Activated CD4-positive, alpha-beta T cell treated with anti-CD3 and anti-CD28 coated beads, Interleukin-2, amount 10 ng/mL, durations not matched to agents 24 days and 14 days (primary cell): ENCODE measurements around the gene SIM2. TPM values are rescaled to one million over a fixed set of nuclear protein-coding genes. Genes with fewer than 3 reads are reported as not detected.

ENCODE experiments used
- DNase-seq: peaks from one replicate; pipeline ENCODE4 v3.0.0; 2022
- H3K27ac Mint-ChIP-seq: one replicate; pipeline ENCODE4 v1.8.0; 2022; ENCODE audit warnings: mild to moderate bottlenecking, mixed read lengths
- H3K27me3 Mint-ChIP-seq: one replicate; pipeline ENCODE4 v1.8.0; 2022; ENCODE audit warnings: mixed read lengths
- H3K36me3 Mint-ChIP-seq: one replicate; pipeline ENCODE4 v1.8.0; 2022; ENCODE audit warnings: low read depth, mild to moderate bottlenecking, mixed read lengths
- H3K4me1 Mint-ChIP-seq: one replicate; pipeline ENCODE4 v1.8.0; 2021; ENCODE audit warnings: mixed read lengths
- H3K4me3 Mint-ChIP-seq: one replicate; pipeline ENCODE4 v1.8.0; 2022; ENCODE audit warnings: mild to moderate bottlenecking, moderate library complexity, mixed read lengths
- H3K9me3 Mint-ChIP-seq: one replicate; pipeline ENCODE4 v1.8.0; 2021; ENCODE audit warnings: mixed read lengths
- intact Hi-C: fragments of 100-400 bp; cut with micrococcal nuclease; formaldehyde crosslinking; loops from one replicate; pipeline ENCODE4 v1.15.1; 2023
- total RNA-seq: library from RNA; stranded (reverse); gene quantifications from 2 replicates; pipeline ENCODE4 v1.2.3, GENCODE V29; 2022

The SIM2 gene
- total RNA-seq, 1 donor from 2014 or later: 0.21 TPM

DNA sequence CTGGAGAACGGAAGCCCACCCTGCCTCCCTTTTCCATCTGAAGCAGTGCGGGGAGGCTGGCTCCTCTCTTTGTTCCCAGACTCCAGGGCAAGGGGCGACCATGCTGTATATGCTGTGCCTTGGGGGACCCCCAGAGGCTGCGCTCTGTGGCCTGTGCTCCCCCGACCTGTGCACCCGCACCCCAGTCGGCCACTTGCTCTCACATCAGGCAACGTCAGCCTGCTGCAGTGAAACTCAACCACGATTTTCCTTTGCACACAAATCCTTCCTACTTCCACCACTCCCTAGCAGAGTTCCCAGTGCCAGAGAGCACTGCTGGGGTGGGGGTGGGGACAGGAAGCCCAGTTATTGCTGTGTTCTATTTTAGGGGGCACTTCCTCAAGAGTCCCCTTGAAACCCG lies 52.5 kb downstream of the SIM2 start:
- no peaks in the 10 kb centered on the region for H3K36me3 Mint-ChIP-seq
- intact Hi-C loops: no loop called here
- no peaks in the 10 kb centered on the region for H3K9me3 Mint-ChIP-seq
- H3K4me1 Mint-ChIP-seq: no peaks in the 10 kb centered on the region
- peaks cover 33% of the 10 kb centered on the region for H3K27me3 Mint-ChIP-seq
- H3K4me3 Mint-ChIP-seq: no peak overlapping the region
- DNase-seq: no peak
- no peak overlapping the region for H3K27ac Mint-ChIP-seq

DNA sequence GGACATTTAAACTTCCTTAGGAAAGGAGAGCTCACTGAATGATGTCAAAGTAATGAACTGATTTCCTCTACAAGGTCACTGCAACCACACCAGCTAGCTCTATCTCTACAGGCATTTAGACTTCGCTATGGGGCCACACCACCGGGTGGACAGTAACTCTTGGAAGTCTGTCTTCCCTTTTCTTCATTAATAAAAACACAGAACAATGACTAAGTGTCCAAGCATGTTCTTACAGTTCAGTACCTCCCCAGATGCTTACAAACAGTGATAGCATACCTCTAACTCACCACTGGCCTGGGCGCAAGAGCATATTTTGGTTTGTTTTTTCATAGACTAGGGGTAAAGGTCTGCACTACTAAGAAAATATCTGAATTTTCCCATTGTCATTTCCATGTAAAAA lies 54.6 kb downstream of the SIM2 start:
- H3K4me3 Mint-ChIP-seq: no peak overlapping the region
- no peaks in the 10 kb centered on the region for H3K4me1 Mint-ChIP-seq
- intact Hi-C loops: no loop called here
- no peak for DNase-seq
- H3K27me3 Mint-ChIP-seq: peaks cover 20% of the 10 kb centered on the region
- H3K9me3 Mint-ChIP-seq: no peaks in the 10 kb centered on the region
- no peak overlapping the region for H3K27ac Mint-ChIP-seq
- H3K36me3 Mint-ChIP-seq: no peaks in the 10 kb centered on the region

DNA sequence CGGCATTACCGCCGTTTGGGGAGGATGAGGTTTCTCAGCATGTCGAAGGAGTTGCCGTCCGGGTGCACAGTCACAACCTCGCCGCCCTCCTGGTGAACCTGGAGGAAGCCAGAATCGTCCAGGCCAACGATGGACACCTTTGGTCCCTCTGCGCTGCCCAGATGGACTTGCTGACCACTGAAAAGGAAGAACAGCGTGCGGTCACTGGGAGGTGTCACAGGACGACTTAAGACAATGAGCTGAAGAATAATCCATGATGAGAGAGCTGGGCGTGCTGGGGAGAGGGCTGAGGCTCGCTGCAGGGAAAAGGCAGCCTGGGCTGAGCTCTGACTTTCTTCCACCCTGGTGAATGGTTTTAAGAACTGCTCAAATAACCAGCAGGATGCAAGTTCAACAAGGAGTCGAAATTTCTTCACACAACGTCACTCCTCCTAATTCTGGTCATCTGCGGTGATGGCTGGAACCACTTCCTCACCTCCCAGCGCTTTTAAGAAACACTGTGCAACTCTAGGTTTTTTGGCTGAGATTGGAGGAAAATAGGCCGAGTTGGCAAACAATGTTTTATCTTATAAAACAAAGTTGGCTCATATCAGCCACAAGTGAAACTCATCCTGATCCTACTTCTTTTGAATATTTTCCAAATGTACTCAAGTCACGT lies 55.5 kb downstream of the SIM2 start:
- Mint-ChIP-seq H3K27me3 (peaks cover 12% of the 10 kb centered on the region), H3K9me3 (no peaks in the 10 kb centered on the region), H3K4me1 (no peaks in the 10 kb centered on the region), H3K36me3 (no peaks in the 10 kb centered on the region), H3K4me3 (no peak overlapping the region), H3K27ac (no peak overlapping the region)
- intact Hi-C loops: no loop called here
- no peak for DNase-seq

DNA sequence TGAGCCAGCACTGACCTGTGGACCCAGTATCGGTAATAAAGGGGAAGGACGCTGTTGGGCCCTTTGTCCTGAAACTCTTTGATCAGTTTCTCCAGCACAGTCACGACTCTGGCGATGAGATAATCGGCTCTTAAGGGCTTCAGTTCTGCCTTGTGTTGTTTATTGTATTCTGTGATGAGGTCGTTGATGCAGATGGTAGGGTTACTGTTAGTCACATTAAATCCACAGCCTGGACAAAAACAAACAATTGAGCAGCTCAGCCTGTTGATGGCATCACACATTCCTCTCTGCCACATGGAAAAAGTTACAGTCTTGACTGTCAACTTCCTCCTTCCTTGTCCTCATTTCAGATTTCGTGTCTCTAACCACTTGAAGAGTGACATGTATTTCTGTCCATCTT lies 57.6 kb downstream of the SIM2 start:
- Mint-ChIP-seq H3K27ac (no peak overlapping the region), H3K9me3 (no peaks in the 10 kb centered on the region), H3K36me3 (no peaks in the 10 kb centered on the region), H3K4me3 (no peak overlapping the region), H3K4me1 (no peaks in the 10 kb centered on the region), H3K27me3 (no peaks in the 10 kb centered on the region)
- DNase-seq: no peak
- intact Hi-C loops: no loop called here

DNA sequence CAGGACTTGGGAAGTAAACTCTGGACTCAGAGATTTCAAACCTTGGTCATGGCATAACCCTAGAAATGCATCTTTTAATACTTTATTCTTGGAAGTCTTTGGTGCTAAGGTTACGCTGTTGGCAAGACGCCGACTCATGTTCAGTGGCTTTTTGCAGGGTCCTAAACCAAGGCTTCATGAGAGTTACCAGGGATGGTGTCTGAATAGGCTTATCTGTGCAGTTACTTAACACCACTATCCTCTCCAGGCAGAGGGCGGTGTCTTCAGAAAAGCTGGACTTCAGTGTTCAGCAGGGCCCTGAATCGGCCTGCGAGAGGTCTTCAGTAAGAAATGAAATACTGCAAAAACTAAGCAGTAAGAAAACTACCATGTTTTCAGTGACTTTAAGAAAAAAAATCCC lies 58.3 kb downstream of the SIM2 start:
- Mint-ChIP-seq H3K36me3 (no peaks in the 10 kb centered on the region), H3K9me3 (no peaks in the 10 kb centered on the region), H3K4me3 (no peak overlapping the region), H3K27ac (no peak overlapping the region), H3K27me3 (no peaks in the 10 kb centered on the region), H3K4me1 (no peaks in the 10 kb centered on the region)
- intact Hi-C loops: no loop called here
- no peak for DNase-seq

DNA sequence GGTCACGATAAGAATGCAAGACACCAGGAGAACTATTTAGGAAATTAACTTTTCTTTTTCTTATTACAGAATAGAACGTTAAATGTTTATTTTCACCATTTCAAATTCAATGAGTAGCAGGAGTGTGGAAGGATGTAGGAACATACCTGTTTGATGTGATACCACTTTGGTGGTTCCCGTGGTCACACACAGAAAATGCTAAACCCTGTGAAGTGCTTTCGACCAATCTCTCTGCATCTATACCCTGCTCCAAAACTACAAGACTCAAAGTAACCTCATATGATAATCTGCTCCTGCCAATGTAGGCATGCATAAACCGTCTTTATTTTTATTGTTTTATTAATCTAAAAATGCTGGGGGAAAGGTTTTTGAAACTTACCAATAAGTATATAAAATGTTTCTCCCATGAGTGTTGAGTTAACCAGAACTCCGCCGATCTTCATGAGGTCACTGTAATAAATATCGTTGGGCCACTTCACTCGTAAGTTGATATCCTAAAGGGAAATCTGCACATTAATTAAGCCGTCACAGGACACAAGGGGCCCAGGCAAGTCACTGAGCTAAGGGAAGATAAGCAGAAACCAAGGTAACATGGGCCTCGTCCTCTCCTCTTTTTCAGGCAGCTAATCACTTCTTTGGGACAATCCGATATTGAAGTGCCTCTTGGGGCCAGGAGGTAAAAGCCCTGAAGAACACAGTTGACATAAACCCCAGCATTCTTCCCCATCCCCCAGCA lies 60.6 kb downstream of the SIM2 start:
- H3K27me3 Mint-ChIP-seq: no peaks in the 10 kb centered on the region
- H3K9me3 Mint-ChIP-seq: no peaks in the 10 kb centered on the region
- H3K4me1 Mint-ChIP-seq: no peaks in the 10 kb centered on the region
- no peak overlapping the region for H3K27ac Mint-ChIP-seq
- intact Hi-C loops: no loop called here
- DNase-seq: no peak
- H3K4me3 Mint-ChIP-seq: no peak overlapping the region
- H3K36me3 Mint-ChIP-seq: no peaks in the 10 kb centered on the region

DNA sequence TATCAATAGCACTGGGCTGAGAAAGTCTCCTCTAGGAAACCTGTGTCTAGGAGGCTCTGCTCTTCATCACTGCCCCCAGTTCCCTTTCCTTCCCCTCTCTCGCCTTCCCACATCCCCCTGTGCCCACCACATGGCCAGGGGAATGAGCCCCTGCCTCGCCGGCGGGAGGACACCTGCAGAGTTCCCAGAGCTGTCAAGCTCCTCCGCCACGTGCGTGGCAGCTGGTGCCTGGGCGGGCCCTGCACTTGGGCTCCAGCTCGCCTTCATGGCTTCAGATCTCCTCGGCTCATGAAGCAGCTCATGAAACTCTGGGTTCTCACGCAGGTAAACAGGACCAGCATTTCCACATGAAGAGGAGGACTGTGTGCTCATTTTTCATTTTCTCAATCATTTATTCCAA lies 62.8 kb downstream of the SIM2 start:
- intact Hi-C loops: no loop called here

DNA sequence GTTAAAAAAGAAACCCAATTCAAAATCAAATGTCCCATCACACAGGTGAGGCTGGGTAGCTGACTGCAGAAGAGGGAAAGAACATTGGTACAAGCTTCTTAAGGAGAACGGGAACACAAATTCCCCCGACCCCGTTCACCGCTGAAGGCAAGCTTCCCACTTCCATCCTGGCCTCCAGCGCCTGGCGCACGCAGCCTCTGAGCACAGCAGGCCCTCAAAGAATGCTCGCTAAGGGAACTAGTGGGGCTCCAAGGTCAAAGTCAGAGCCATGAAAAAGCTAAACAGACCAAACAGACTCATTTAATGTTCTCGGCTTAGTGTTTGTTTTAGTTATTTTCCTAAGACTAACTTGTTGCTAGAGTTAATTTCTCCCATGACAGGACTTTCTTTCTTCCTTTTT lies 63.7 kb downstream of the SIM2 start:
- intact Hi-C loops: no loop called here
- no peaks in the 10 kb centered on the region for H3K4me1 Mint-ChIP-seq

More for the DNA sequence above, 62.8 kb downstream of the SIM2 start:
- no peaks in the 10 kb centered on the region for H3K27me3 Mint-ChIP-seq
- H3K9me3 Mint-ChIP-seq: no peaks in the 10 kb centered on the region
- H3K4me3 Mint-ChIP-seq: no peak overlapping the region
- no peaks in the 10 kb centered on the region for H3K36me3 Mint-ChIP-seq
- no peaks in the 10 kb centered on the region for H3K4me1 Mint-ChIP-seq
- H3K27ac Mint-ChIP-seq: no peak overlapping the region
- DNase-seq: no peak

DNA sequence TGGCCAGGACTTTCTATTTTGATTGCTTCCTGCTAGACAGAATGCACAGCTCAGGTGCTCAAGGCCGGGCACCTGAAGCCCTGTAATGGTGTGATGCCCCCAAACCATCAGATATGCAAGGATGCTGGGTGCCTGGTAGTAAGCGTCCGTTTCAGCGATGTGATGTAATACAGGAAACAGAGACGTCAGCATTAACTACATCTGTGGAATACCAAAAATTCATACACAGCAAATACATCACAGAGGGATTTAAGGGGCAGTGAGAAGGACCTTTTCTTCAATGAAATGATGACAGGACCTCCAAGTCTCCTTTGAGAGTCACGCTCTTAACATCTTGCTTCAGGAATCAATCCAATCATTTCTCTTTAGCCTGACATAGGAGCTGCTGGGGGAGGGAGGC lies 64.4 kb downstream of the SIM2 start:
- intact Hi-C loops: no loop called here

More for the DNA sequence above, 63.7 kb downstream of the SIM2 start:
- DNase-seq: no peak
- Mint-ChIP-seq H3K4me3 (no peak overlapping the region), H3K27ac (no peak overlapping the region), H3K36me3 (no peaks in the 10 kb centered on the region), H3K9me3 (no peaks in the 10 kb centered on the region), H3K27me3 (no peaks in the 10 kb centered on the region)

DNA sequence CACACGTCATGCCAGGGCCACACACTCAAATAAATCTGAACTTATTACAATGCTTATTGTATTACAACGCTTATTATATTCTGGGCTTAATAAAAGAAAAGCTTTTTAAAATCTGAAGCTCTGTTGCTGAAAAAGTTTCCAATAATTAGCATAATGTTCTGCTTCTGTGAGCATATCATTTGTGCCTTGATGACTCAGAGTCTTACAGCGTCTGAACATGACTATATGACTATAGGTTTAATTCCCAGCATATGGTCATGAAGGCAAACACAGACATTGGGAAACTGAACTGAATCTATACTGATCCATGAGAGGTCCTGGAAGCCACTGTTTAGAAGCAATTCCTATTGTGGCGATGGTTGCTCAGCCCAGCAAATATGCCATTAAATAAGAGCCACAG lies 66.3 kb downstream of the SIM2 start:
- intact Hi-C loops: no loop called here
- H3K9me3 Mint-ChIP-seq: no peaks in the 10 kb centered on the region
- H3K36me3 Mint-ChIP-seq: no peaks in the 10 kb centered on the region
- no peak overlapping the region for H3K4me3 Mint-ChIP-seq
- DNase-seq: no peak
- H3K27ac Mint-ChIP-seq: no peak overlapping the region
- no peaks in the 10 kb centered on the region for H3K27me3 Mint-ChIP-seq
- no peaks in the 10 kb centered on the region for H3K4me1 Mint-ChIP-seq

More for the DNA sequence above, 64.4 kb downstream of the SIM2 start:
- DNase-seq: no peak
- no peaks in the 10 kb centered on the region for H3K36me3 Mint-ChIP-seq
- no peaks in the 10 kb centered on the region for H3K4me1 Mint-ChIP-seq
- H3K27me3 Mint-ChIP-seq: no peaks in the 10 kb centered on the region
- no peak overlapping the region for H3K4me3 Mint-ChIP-seq
- H3K9me3 Mint-ChIP-seq: no peaks in the 10 kb centered on the region
- H3K27ac Mint-ChIP-seq: no peak overlapping the region

DNA sequence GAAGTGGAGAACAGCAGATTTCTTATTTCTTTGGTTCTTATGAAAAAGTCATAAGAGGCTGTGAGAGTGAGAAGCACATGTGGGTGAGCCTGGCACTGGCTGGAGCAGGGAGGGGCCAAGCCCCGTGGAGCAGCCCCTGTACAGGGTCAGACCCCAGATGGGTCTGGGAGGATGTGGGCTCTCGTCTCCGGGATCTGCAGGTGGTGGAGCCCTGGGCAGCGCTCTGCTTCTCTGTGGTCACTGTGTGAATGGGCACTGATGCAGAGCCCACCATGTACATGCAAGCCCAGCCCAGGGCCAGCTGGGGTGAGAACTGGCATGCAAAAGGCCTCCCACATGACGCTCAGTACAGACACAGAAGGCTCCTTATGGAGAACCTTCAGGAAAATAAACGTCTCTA lies 67.6 kb downstream of the SIM2 start:
- Mint-ChIP-seq H3K27ac (no peak overlapping the region), H3K36me3 (no peaks in the 10 kb centered on the region), H3K27me3 (no peaks in the 10 kb centered on the region), H3K9me3 (no peaks in the 10 kb centered on the region), H3K4me3 (no peak overlapping the region), H3K4me1 (no peaks in the 10 kb centered on the region)
- DNase-seq: no peak
- intact Hi-C loops: no loop called here

DNA sequence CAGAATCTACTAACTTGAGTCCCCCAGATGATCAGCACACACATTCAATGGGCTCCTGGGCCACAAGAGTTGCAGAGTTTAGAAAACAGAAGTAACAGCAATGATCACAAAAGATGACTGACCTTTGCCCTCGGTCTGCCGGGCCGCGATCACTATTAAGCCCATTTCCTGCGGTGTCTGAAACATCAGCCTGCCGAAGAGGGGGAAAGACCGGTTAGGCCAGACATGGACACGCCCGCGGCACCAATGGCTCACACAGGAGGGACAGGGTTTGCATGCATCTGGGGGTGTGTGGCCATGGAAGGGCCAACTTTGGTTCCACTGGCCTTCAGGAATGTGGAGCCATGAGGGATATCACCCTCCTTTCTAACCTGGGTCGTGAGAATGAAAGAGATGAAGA lies 68.2 kb downstream of the SIM2 start:
- intact Hi-C loops: no loop called here
- Mint-ChIP-seq H3K4me3 (no peak overlapping the region), H3K9me3 (no peaks in the 10 kb centered on the region), H3K4me1 (no peaks in the 10 kb centered on the region), H3K27ac (no peak overlapping the region), H3K36me3 (no peaks in the 10 kb centered on the region), H3K27me3 (no peaks in the 10 kb centered on the region)
- no peak for DNase-seq

DNA sequence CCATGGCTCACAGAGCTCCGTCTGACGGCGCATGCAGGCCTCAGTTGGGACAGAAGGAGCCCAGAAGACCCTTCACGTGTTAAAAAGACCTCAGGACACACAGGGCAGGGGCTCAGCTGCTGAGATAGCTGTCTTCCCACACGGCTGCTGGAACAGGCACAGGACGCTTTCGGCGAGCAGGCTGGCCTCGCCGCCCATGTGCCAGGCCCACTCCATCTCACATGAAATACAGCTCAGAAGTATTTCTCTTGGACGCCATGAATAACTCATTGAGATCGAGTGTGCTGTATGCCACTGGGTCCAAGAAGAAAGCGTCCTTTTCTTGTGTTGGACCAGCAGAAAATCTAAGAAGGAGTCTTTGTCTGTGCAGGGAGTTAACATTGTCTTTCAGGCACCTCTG lies 69.6 kb downstream of the SIM2 start:
- Mint-ChIP-seq H3K4me3 (no peak overlapping the region), H3K36me3 (no peaks in the 10 kb centered on the region), H3K27ac (no peak overlapping the region), H3K27me3 (no peaks in the 10 kb centered on the region), H3K9me3 (no peaks in the 10 kb centered on the region), H3K4me1 (no peaks in the 10 kb centered on the region)
- intact Hi-C loops: no loop called here
- DNase-seq: no peak

DNA sequence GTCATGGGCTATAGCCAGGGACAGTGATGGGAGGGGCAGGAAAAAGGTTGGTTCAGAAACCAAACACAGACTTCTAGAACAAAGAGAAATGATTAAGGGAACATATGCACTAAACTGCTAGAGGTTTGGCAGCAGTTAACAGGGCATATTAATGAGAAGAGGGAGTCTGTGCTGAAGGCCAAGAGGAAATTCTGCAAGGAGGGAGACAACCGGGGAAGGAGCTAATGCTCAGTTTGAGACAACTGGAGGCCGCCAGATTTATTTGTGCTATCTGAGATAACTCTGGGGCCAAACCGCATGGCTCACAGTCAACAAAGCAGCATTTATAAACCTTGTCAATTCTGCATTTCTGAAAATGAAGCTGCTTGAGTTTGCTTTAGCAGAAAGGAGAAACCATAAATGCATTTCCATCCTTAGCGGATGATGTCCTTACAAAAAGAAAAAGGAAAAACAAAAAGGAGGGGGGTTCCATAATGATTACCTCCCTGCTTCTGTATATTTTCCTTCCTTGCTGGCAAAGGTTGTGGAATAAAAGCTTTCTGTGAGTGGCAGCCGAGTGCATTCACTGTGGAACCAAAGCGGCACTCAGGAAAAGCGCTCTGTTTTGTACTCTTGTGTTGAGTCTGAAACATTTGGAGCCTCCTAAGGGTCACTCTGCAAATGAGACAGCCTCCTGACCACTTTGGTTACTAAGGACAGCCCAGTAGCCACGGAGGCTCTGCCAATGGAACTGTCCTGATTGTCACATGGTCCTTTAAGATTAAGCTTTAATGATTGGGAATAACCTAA lies 70.3 kb downstream of the SIM2 start:
- Mint-ChIP-seq H3K36me3 (no peaks in the 10 kb centered on the region), H3K9me3 (no peaks in the 10 kb centered on the region), H3K4me3 (no peak overlapping the region), H3K27me3 (no peaks in the 10 kb centered on the region), H3K4me1 (no peaks in the 10 kb centered on the region), H3K27ac (no peak overlapping the region)
- no peak for DNase-seq
- intact Hi-C loops: no loop called here
